A673 (cell line): ENCODE data around the gene PIK3IP1. TPM values are rescaled to one million over a fixed set of nuclear protein-coding genes. Genes with fewer than 3 reads are reported as not detected.

Experiments used
- BruUV-seq: library from RNA; stranded (reverse); fragments of 400-500 nt; replicated peaks from 2 replicates; lab custom pipeline; 2021; lab: Mats Ljungman, UMichigan
- CTCF ChIA-PET: fragments of 300-600 bp; sonication (Branson Sonifier 250); formaldehyde crosslinking; loops from one replicate; lab custom pipeline; 2022; ENCODE audit warnings: antibody characterized with exemption; lab: Charles Lee
- POLR2A ChIA-PET: fragments of 300-600 bp; sonication (Branson Sonifier 250); formaldehyde crosslinking; loops from one replicate; lab custom pipeline; 2022; ENCODE audit warnings: antibody characterized with exemption; ENCODE audit not compliant: low non-redundant PET; lab: Charles Lee
- DNase-seq: peaks from one replicate; pipeline ENCODE4 v3.0.0-alpha.2; 2015; ENCODE audit warnings: low spot score
- H3K27ac ChIP-seq: fragments of 200-600 bp; sonication (generic); 2 replicates; pipeline ENCODE4 v1.5.1; 2016; ENCODE audit warnings: mixed run types, low read depth, mild to moderate bottlenecking, mixed read lengths, antibody characterized with exemption, low read length; ENCODE audit not compliant: poor library complexity, severe bottlenecking
- H3K27me3 ChIP-seq: fragments of 200-600 bp; sonication (generic); replicated peaks from 2 replicates; pipeline ENCODE4 v1.6.1; 2017; ENCODE audit warnings: mixed run types, low read depth, mild to moderate bottlenecking, mixed read lengths, antibody characterized with exemption, low read length; ENCODE audit not compliant: insufficient read depth, poor library complexity
- H3K36me3 ChIP-seq: fragments of 200-600 bp; sonication (generic); 2 replicates; pipeline ENCODE4 v1.6.1; 2016; ENCODE audit warnings: mixed run types, mild to moderate bottlenecking, mixed read lengths, antibody characterized with exemption, low read length; ENCODE audit not compliant: insufficient read depth, poor library complexity, severe bottlenecking
- H3K4me1 ChIP-seq: fragments of 200-600 bp; sonication (generic); 2 replicates; pipeline ENCODE4 v1.6.1; 2017; ENCODE audit warnings: mixed run types, mild to moderate bottlenecking, mixed read lengths, antibody characterized with exemption, low read length; ENCODE audit not compliant: insufficient read depth, poor library complexity, severe bottlenecking
- H3K4me3 ChIP-seq: fragments of 200-600 bp; sonication (generic); 2 replicates; pipeline ENCODE4 v1.5.1; 2016; ENCODE audit warnings: low read depth, mixed run types, mild to moderate bottlenecking, mixed read lengths, low read length; ENCODE audit not compliant: poor library complexity, severe bottlenecking
- H3K9me3 ChIP-seq: fragments of 200-600 bp; sonication (generic); 2 replicates; pipeline ENCODE4 v1.6.1; 2016; ENCODE audit warnings: mixed run types, low read depth, mild to moderate bottlenecking, mixed read lengths, antibody characterized with exemption, low read length; ENCODE audit not compliant: poor library complexity, severe bottlenecking
- CTCF ChIP-seq: fragments of 300-800, 200-600 bp; sonication (generic); conservative IDR thresholded peaks from 2 replicates; pipeline ENCODE4 v1.5.1; 2017; ENCODE audit warnings: low read depth, mild to moderate bottlenecking, antibody characterized with exemption, low read length, moderate library complexity, mixed read lengths
- EZH2 ChIP-seq: fragments of 200-600 bp; sonication (generic); IDR thresholded peaks from 2 replicates; pipeline ENCODE4 v1.6.1; 2017; ENCODE audit warnings: borderline replicate concordance, low read depth, mild to moderate bottlenecking, mixed read lengths, antibody characterized with exemption, low read length; ENCODE audit not compliant: poor library complexity, severe bottlenecking
- intact Hi-C: fragments of 100-400 bp; cut with micrococcal nuclease; formaldehyde crosslinking; loops from one replicate; pipeline ENCODE4 v1.10.0; 2022; ENCODE audit not compliant: unreplicated experiment
- total RNA-seq: library from RNA; stranded (reverse); gene quantifications from 2 replicates; pipeline ENCODE4 v1.2.3, GENCODE V29; 2021

Gene PIK3IP1
- total RNA-seq, 1 experiment from 2014 or later, result 0.24 TPM

GRCh38 chr22:31275018-31275417 lies 17.3 kb downstream of the PIK3IP1 start:
- BruUV-seq, result no TSS peak
- CTCF ChIA-PET, result interaction anchor here (0.6 kb wide), 1 partner anchor 170 kb away, joined by 3 read pairs; no protein-coding TSS in a partner anchor
- Histone ChIP-seq H3K27ac (no peak overlapping the region), H3K27me3 (no peaks in the 10 kb centered on the region), H3K4me1 (no peaks in the 10 kb centered on the region), H3K36me3 (peaks cover 14% of the 10 kb centered on the region), H3K9me3 (no peaks in the 10 kb centered on the region), H3K4me3 (no peak overlapping the region)
- intact Hi-C loops, result no loop called here
- TF ChIP-seq EZH2 (no peak), CTCF (no peak)
- POLR2A ChIA-PET, result no interaction called here
- no peak for DNase-seq

GRCh38 chr22:31274017-31274416 lies 18.3 kb downstream of the PIK3IP1 start:
- no peaks in the 10 kb centered on the region for H3K27me3 ChIP-seq
- ChIA-PET POLR2A (no interaction called here), CTCF (interaction anchor here (0.6 kb wide), 1 partner anchor 201 kb away, joined by 4 read pairs; no protein-coding TSS in a partner anchor)
- no peak overlapping the region for H3K4me3 ChIP-seq
- DNase-seq, result no peak
- no peaks in the 10 kb centered on the region for H3K9me3 ChIP-seq
- H3K4me1 ChIP-seq, result no peaks in the 10 kb centered on the region
- no TSS peak for BruUV-seq
- peaks cover 14% of the 10 kb centered on the region for H3K36me3 ChIP-seq
- intact Hi-C loops, result loop anchor here (5.0 kb wide), 1 partner anchor 167 kb away; the partner anchor contains the start of gene SELENOM
- no peak overlapping the region for H3K27ac ChIP-seq
- TF ChIP-seq EZH2, result no peak
- no peak for TF ChIP-seq CTCF

GRCh38 chr22:31272522-31273446 lies 19.5 kb downstream of the PIK3IP1 start:
- Histone ChIP-seq H3K27me3 (no peaks in the 10 kb centered on the region), H3K27ac (no peak overlapping the region), H3K4me1 (no peaks in the 10 kb centered on the region), H3K36me3 (peaks cover 10% of the 10 kb centered on the region), H3K9me3 (no peaks in the 10 kb centered on the region), H3K4me3 (no peak overlapping the region)
- intact Hi-C loops, result loop anchor here (2.0 to 5.0 kb wide), 2 partner anchors 60 to 165 kb away; partner anchors contain the start of genes LIMK2 and SELENOM
- BruUV-seq, result no TSS peak
- peak; percentile 74 for DNase-seq
- TF ChIP-seq CTCF (peak; percentile 75), EZH2 (no peak)
- ChIA-PET POLR2A (no interaction called here), CTCF (interaction anchor here (0.6 to 2.2 kb wide), 13 partner anchors 12 to 666 kb away, joined by 3 to 18 read pairs (median 5); partner anchors contain the start of genes LIMK2, PIK3IP1, RNF185 and TCN2)
